ENCODE measurements around the gene EXOC4. TPM values are rescaled to one million over a fixed set of nuclear protein-coding genes. Genes with fewer than 3 reads are reported as not detected.

The EXOC4 gene
- total RNA-seq, 1 experiment from 2014 or later, result 71.0 TPM

DNA sequence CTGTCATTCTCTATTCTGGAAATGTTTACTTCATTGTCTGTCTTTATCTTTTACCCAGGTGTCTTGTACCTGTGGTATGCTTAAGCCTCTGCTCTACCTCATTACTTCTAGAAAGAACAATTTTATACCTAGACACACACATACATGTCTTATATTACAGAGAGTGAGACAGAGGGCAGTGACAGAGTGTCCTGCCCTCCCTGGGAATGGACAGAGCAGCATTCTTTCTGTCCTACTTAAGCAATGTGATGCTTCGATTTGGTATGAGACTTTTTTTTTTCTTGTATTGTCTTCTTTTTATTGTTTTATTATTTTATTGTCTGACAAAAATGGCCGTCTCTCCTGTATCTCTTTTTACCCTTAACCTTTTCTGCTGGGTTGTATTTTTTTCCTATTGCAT is 286.1 kb downstream of the EXOC4 start:
- Histone ChIP-seq H3K36me3 (ENCODE audit: control insufficient read depth, insufficient read depth, low read length) (no peaks in the 10 kb centered on the region), H3K27me3 (ENCODE audit: control insufficient read depth, insufficient read depth, low read length) (no peaks in the 10 kb centered on the region), H3K4me3 (ENCODE audit: low read depth in 2 of 2, low read length in 2 of 2) (no peak overlapping the region), H3K27ac (ENCODE audit: low read length) (no peak overlapping the region), H3K4me1 (ENCODE audit: control insufficient read depth, insufficient read depth, low read length) (no peaks in the 10 kb centered on the region), H3K9me3 (ENCODE audit: control insufficient read depth, insufficient read depth, low read depth, low read length) (no peaks in the 10 kb centered on the region)
- TF ChIP-seq POLR2AphosphoS5 (IDR thresholded peaks at IDR 0.05; ENCODE audit: low read depth, low read length), result no peak
- TF ChIP-seq, protein P1, sequence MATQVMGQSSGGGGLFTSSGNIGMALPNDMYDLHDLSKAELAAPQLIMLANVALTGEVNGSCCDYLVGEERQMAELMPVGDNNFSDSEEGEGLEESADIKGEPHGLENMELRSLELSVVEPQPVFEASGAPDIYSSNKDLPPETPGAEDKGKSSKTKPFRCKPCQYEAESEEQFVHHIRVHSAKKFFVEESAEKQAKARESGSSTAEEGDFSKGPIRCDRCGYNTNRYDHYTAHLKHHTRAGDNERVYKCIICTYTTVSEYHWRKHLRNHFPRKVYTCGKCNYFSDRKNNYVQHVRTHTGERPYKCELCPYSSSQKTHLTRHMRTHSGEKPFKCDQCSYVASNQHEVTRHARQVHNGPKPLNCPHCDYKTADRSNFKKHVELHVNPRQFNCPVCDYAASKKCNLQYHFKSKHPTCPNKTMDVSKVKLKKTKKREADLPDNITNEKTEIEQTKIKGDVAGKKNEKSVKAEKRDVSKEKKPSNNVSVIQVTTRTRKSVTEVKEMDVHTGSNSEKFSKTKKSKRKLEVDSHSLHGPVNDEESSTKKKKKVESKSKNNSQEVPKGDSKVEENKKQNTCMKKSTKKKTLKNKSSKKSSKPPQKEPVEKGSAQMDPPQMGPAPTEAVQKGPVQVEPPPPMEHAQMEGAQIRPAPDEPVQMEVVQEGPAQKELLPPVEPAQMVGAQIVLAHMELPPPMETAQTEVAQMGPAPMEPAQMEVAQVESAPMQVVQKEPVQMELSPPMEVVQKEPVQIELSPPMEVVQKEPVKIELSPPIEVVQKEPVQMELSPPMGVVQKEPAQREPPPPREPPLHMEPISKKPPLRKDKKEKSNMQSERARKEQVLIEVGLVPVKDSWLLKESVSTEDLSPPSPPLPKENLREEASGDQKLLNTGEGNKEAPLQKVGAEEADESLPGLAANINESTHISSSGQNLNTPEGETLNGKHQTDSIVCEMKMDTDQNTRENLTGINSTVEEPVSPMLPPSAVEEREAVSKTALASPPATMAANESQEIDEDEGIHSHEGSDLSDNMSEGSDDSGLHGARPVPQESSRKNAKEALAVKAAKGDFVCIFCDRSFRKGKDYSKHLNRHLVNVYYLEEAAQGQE (IDR thresholded peaks at IDR 0.05; ENCODE audit: insufficient read depth in 1 of 2, low read depth in 2 of 2, low read length in 1 of 2), result no peak
- TF ChIP-seq SIN3A (IDR thresholded peaks at IDR 0.05; ENCODE audit: borderline replicate concordance, insufficient read depth, low read depth, low read length), result no peak
- no peak for TF ChIP-seq TCF7L2 (IDR thresholded peaks at IDR 0.05; ENCODE audit: low read depth, low read length)
- TF ChIP-seq, protein P2, sequence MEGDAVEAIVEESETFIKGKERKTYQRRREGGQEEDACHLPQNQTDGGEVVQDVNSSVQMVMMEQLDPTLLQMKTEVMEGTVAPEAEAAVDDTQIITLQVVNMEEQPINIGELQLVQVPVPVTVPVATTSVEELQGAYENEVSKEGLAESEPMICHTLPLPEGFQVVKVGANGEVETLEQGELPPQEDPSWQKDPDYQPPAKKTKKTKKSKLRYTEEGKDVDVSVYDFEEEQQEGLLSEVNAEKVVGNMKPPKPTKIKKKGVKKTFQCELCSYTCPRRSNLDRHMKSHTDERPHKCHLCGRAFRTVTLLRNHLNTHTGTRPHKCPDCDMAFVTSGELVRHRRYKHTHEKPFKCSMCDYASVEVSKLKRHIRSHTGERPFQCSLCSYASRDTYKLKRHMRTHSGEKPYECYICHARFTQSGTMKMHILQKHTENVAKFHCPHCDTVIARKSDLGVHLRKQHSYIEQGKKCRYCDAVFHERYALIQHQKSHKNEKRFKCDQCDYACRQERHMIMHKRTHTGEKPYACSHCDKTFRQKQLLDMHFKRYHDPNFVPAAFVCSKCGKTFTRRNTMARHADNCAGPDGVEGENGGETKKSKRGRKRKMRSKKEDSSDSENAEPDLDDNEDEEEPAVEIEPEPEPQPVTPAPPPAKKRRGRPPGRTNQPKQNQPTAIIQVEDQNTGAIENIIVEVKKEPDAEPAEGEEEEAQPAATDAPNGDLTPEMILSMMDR (IDR thresholded peaks at IDR 0.05), result no peak
- CTCF ChIA-PET, result no interaction called here
- ATAC-seq (no peak), DNase-seq (ENCODE audit: low read depth, low spot score) (no peak)
- BruUV-seq (replicated peaks), result no TSS peak
- POLR2A ChIA-PET, result no interaction called here
- intact Hi-C loops (cut with micrococcal nuclease; ENCODE audit: unreplicated experiment) (no loop called here), in situ Hi-C loops (cut with HindIII; ENCODE audit: low pct_unique_long_range_greater_than_20kb, low sequenced_read_pairs) (no loop called here)

DNA sequence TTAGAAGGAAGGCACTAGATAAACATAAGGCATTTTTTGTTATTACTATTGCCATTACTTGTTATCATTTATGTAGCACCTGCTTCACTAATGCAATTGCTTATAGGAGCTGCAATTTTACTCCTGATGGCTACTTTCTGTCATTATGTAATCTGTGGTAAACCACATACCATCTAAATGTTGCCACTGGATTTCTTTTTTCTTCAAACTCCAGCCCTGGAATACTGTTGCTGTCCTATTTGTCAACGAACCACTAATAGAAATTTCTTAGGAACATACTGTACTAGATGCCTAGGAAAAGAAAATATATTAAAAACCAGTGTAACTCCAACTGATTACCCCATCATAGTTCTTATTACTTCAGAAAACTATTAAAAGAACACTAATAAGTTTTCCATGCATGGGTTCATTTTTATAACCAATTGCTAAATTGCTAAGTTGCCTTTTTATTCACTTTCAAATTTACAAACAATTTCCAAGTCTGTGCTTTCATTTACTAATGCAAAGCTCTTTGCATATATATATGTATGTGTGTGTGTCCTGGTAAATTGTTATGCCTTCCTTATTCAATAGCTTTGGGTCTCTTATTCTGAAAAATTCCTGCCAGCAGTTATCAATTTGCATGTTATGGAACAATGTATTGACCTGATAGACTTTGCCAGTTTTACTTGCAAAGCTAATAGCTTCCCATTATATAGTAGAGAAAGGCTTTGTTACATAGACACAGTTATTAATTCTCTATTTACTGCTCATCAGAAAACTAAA is 287.4 kb downstream of the EXOC4 start:
- H3K4me1 ChIP-seq (ENCODE audit: control insufficient read depth, insufficient read depth, low read length), result no peaks in the 10 kb centered on the region
- no peak for DNase-seq (ENCODE audit: low read depth, low spot score)
- no peak for ATAC-seq
- no peak overlapping the region for H3K27ac ChIP-seq (ENCODE audit: low read length)
- H3K9me3 ChIP-seq (ENCODE audit: control insufficient read depth, insufficient read depth, low read depth, low read length), result no peaks in the 10 kb centered on the region
- no TSS peak for BruUV-seq (replicated peaks)
- intact Hi-C loops (cut with micrococcal nuclease; ENCODE audit: unreplicated experiment), result no loop called here
- H3K27me3 ChIP-seq (ENCODE audit: control insufficient read depth, insufficient read depth, low read length), result no peaks in the 10 kb centered on the region
- ChIA-PET CTCF (no interaction called here), POLR2A (no interaction called here)
- no peaks in the 10 kb centered on the region for H3K36me3 ChIP-seq (ENCODE audit: control insufficient read depth, insufficient read depth, low read length)
- TF ChIP-seq POLR2AphosphoS5 (IDR thresholded peaks at IDR 0.05; ENCODE audit: low read depth, low read length), result no peak
- TF ChIP-seq, protein P2 (IDR thresholded peaks at IDR 0.05), result no peak
- TF ChIP-seq, protein P1 (IDR thresholded peaks at IDR 0.05; ENCODE audit: insufficient read depth in 1 of 2, low read depth in 2 of 2, low read length in 1 of 2), result no peak
- TF ChIP-seq TCF7L2 (IDR thresholded peaks at IDR 0.05; ENCODE audit: low read depth, low read length), result no peak
- no peak for TF ChIP-seq SIN3A (IDR thresholded peaks at IDR 0.05; ENCODE audit: borderline replicate concordance, insufficient read depth, low read depth, low read length)
- in situ Hi-C loops (cut with HindIII; ENCODE audit: low pct_unique_long_range_greater_than_20kb, low sequenced_read_pairs), result no loop called here
- no peak overlapping the region for H3K4me3 ChIP-seq (ENCODE audit: low read depth in 2 of 2, low read length in 2 of 2)

Data from Panc1 (cell line).